Osteoblast (primary cell): ENCODE results near the gene ZMIZ1. TPM values are rescaled to one million over a fixed set of nuclear protein-coding genes. Genes with fewer than 3 reads are reported as not detected.

Experiments
- DNase-seq: peaks from one replicate; pipeline ENCODE4 v3.0.0; 2011; ENCODE audit warnings: low spot score, mixed read lengths; ENCODE audit not compliant: insufficient read length; ENCODE audit errors: missing footprints
- H2AFZ ChIP-seq: 2 replicates; pipeline ENCODE4 v1.6.0; 2011; ENCODE audit warnings: mild to moderate bottlenecking, low read length
- H3K27ac ChIP-seq: 2 replicates; pipeline ENCODE4 v1.5.1; 2011; ENCODE audit warnings: mild to moderate bottlenecking, low read depth, low read length, moderate library complexity
- H3K27me3 ChIP-seq: 2 replicates; pipeline ENCODE4 v1.6.0; 2012; ENCODE audit warnings: mild to moderate bottlenecking, control low read depth, inconsistent platforms, low read length, moderate library complexity; ENCODE audit not compliant: insufficient read depth
- H3K36me3 ChIP-seq: 2 replicates; pipeline ENCODE4 v1.5.1; 2011; ENCODE audit warnings: mild to moderate bottlenecking, low read length, control low read depth, moderate library complexity; ENCODE audit not compliant: insufficient read depth
- H3K4me1 ChIP-seq: 2 replicates; pipeline ENCODE4 v1.5.1; 2011; ENCODE audit warnings: mild to moderate bottlenecking, low read length, control low read depth, moderate library complexity; ENCODE audit not compliant: insufficient read depth
- H3K4me2 ChIP-seq: 2 replicates; pipeline ENCODE4 v1.6.0; 2011; ENCODE audit warnings: mild to moderate bottlenecking, low read length; ENCODE audit not compliant: insufficient read depth
- H3K4me3 ChIP-seq: fragments of 200-600 bp; sonication (generic); 3 replicates; pipeline ENCODE4 v1.5.1; 2012; ENCODE audit warnings: mild to moderate bottlenecking, low read length, inconsistent platforms; ENCODE audit not compliant: insufficient read depth
- H3K79me2 ChIP-seq: 2 replicates; pipeline ENCODE4 v1.6.0; 2012; ENCODE audit warnings: mild to moderate bottlenecking, low read length, control low read depth, inconsistent platforms; ENCODE audit not compliant: insufficient read depth
- H3K9me3 ChIP-seq: 2 replicates; pipeline ENCODE4 v1.5.1; 2011; ENCODE audit warnings: low read depth, low read length, control low read depth
- H4K20me1 ChIP-seq: 2 replicates; pipeline ENCODE4 v1.6.0; 2012; ENCODE audit warnings: mild to moderate bottlenecking, low read length, control low read depth; ENCODE audit not compliant: insufficient read depth
- CTCF ChIP-seq: IDR thresholded peaks from 2 replicates; pipeline ENCODE4 v1.5.1; 2011; ENCODE audit warnings: mild to moderate bottlenecking, low read depth, low read length, moderate library complexity; ENCODE audit errors: extremely low read depth
- total RNA-seq: library from RNA; depleted of rRNA; stranded (reverse); fragments of >200 nt; gene quantifications from 2 replicates; pipeline ENCODE4 v1.2.3, GENCODE V29; 2012

ZMIZ1 gene
- total RNA-seq, 1 donor = 40.9 TPM

- DNase-seq = peak; percentile 58
- Histone ChIP-seq H3K27me3 (peaks cover 8% of the 10 kb centered on the region), H2AFZ (no peak overlapping the region), H3K4me3 (no peak overlapping the region), H3K27ac (no peak overlapping the region), H3K4me2 (no peak overlapping the region), H3K4me1 (no peaks in the 10 kb centered on the region), H4K20me1 (no peaks in the 10 kb centered on the region), H3K36me3 (no peaks in the 10 kb centered on the region), H3K79me2 (no peaks in the 10 kb centered on the region), H3K9me3 (no peaks in the 10 kb centered on the region)
- TF ChIP-seq CTCF = no peak
Measured at GRCh38 chr10:79059859-79060379, 8.8 kb upstream of the ZMIZ1 start.

DNA sequence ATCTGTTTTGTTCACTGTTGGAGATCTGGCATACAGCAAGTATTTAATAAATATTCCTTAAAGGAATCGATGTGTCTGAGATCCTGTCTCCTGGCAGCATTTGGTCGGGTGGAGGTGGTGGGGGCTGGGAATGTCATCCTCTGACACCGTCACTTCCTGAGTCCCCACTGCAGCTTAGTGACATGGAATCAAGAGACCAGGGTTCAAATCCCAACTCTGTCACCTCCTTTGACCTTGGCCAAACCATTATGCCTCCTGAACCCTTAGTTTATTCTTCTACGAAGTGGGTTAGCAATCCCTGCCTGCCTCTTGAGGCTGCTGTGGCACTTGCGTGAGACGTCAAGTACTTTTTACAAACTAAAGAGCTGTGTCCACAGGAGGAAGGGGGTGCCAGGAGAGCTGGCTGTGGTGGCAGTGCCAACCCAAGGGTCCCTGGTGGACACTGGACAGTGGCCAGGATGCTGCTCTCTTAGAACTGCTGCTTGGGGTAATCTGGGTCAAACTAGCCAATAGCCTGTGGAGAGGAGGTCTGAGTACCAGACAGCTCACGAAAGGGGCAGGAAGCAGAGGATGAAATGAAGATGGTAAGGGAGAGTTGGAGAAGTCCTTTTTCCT lies 8.0 kb upstream of the ZMIZ1 start:
- H2AFZ ChIP-seq = no peak overlapping the region

DNA sequence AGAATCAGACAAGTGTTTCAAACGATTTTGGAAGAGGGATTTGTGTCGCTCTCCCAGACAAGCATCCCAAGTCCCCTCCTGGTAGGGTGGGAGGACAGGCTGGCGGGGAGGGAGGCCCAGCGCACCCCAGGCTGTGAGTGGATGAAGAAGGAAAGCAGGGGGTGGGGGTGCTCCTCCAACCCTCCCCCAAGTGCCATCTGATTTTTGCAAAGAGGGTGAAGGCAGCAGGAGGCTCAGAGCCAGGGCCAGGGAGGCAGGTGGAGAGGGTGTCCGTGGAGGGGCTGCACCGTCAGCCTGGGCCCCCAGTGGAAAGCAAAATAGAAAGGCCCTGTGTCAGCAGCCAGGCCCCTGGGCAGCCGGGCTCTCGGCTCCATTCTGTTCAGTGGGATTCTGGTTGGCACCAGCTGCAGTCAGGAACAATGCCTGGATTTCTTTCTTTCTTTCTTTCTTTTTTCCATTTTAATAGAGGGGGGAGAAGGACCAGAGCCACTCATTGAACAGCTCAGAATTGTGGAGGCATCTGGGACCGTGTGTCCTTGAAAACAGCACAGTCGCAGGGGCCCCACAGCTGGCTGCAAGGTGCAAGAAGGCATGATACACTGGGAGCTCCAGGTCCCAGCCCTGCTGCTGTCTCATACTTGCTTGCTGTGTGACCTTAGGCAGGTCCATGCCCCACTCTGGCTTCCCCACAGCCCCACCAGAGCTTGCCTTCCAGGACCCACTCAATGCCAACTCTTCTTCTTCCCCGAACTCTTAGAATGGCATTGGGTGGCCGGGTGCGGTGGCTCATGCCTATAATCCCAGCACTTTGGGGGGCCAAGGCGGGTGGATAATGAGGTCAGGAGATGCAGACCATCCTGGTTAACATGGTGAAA lies 7.1 kb upstream of the ZMIZ1 start:
- TF ChIP-seq CTCF = no peak
- Histone ChIP-seq H3K4me3 (no peak overlapping the region), H3K4me2 (no peak overlapping the region), H3K4me1 (peaks cover 5% of the 10 kb centered on the region), H2AFZ (no peak overlapping the region), H3K79me2 (no peaks in the 10 kb centered on the region), H3K36me3 (no peaks in the 10 kb centered on the region), H3K27me3 (peaks cover 8% of the 10 kb centered on the region), H4K20me1 (no peaks in the 10 kb centered on the region), H3K9me3 (no peaks in the 10 kb centered on the region), H3K27ac (no peak overlapping the region)
- DNase-seq = peak; percentile 64

More for the DNA sequence above, 8.0 kb upstream of the ZMIZ1 start:
- Histone ChIP-seq H4K20me1 (no peaks in the 10 kb centered on the region), H3K4me3 (no peak overlapping the region), H3K27me3 (peaks cover 8% of the 10 kb centered on the region), H3K27ac (no peak overlapping the region), H3K4me1 (no peaks in the 10 kb centered on the region), H3K9me3 (no peaks in the 10 kb centered on the region), H3K4me2 (no peak overlapping the region), H3K36me3 (no peaks in the 10 kb centered on the region), H3K79me2 (no peaks in the 10 kb centered on the region)
- peak; percentile 21 for DNase-seq
- no peak for TF ChIP-seq CTCF

- Histone ChIP-seq H4K20me1 (no peaks in the 10 kb centered on the region), H3K4me1 (peaks cover 10% of the 10 kb centered on the region), H3K79me2 (no peaks in the 10 kb centered on the region), H3K27me3 (peaks cover 5% of the 10 kb centered on the region), H3K9me3 (no peaks in the 10 kb centered on the region), H3K4me3 (no peak overlapping the region), H2AFZ (no peak overlapping the region), H3K27ac (no peak overlapping the region), H3K36me3 (no peaks in the 10 kb centered on the region), H3K4me2 (no peak overlapping the region)
- peak; percentile 78 for DNase-seq
- no peak for TF ChIP-seq CTCF
Measured at GRCh38 chr10:79063071-79063491, 5.7 kb upstream of the ZMIZ1 start.
